ENCODE results near the gene GLS2. TPM values are rescaled to one million over a fixed set of nuclear protein-coding genes. Genes with fewer than 3 reads are reported as not detected.
"Not testable (repeated sequence)": the region's sequence is repeated elsewhere in the genome, so short reads cannot be mapped to it uniquely, and the experiment has no call there.

The GLS2 gene
- total and polyA plus RNA-seq, 9 donors, result 0.87 to 4.4 (median 1.7) TPM

GRCh38 chr12:56510786-56511185 lies 22.8 kb upstream of the GLS2 start:
- DNase-seq, result no peak
- Histone ChIP-seq H3K27me3 (no peaks in the 10 kb centered on the region), H3K36me3 (no peaks in the 10 kb centered on the region), H3K4me3 (no peak overlapping the region), H3K4me1 (ENCODE audit: insufficient read depth) (peaks cover 1% of the 10 kb centered on the region), H3K27ac (no peak overlapping the region), H3K9me3 (no peaks in the 10 kb centered on the region)
- TF ChIP-seq POLR2A (IDR thresholded peaks at IDR 0.05) (no peak), EP300 (IDR thresholded peaks at IDR 0.05) (no peak), CTCF (IDR thresholded peaks at IDR 0.05) (no peak)
- intact Hi-C loops (cut with DNase I), result loop anchor here in 2 of 4 donors (5.0 kb wide), 2 partner anchors 62 to 77 kb away; no protein-coding TSS in a partner anchor
- WGBS, 3 donors, result 89 to 90% (median 89%) methylated on average over 16 of the region's 16 CpGs

GRCh38 chr12:56499879-56500278 lies 11.9 kb upstream of the GLS2 start:
- intact Hi-C loops (cut with DNase I); H3K36me3 ChIP-seq; H3K4me3 ChIP-seq; DNase-seq; H3K9me3 ChIP-seq; H3K27ac ChIP-seq; H3K27me3 ChIP-seq; H3K4me1 ChIP-seq (ENCODE audit: insufficient read depth): not testable (repeated sequence)
- WGBS, 3 donors, result 72 to 84% (median 79%) methylated on average over 13 of the region's 13 CpGs

- H3K9me3 ChIP-seq; H3K27ac ChIP-seq; H3K36me3 ChIP-seq; H3K27me3 ChIP-seq; intact Hi-C loops (cut with DNase I); H3K4me3 ChIP-seq; H3K4me1 ChIP-seq (ENCODE audit: insufficient read depth); DNase-seq: not testable (repeated sequence)
- WGBS, 3 donors, result 55 to 69% (median 68%) methylated on average over 9 of the region's 9 CpGs
These were observed 11.5 kb upstream of the GLS2 start for GRCh38 chr12:56499452-56499851.

- H3K4me3 ChIP-seq; intact Hi-C loops (cut with DNase I); H3K9me3 ChIP-seq; H3K27me3 ChIP-seq; H3K27ac ChIP-seq; H3K4me1 ChIP-seq (ENCODE audit: insufficient read depth); DNase-seq; H3K36me3 ChIP-seq: not testable (repeated sequence)
- WGBS, 3 donors, result 78 to 88% (median 83%) methylated on average over 14 of the region's 14 CpGs
These were observed 10.4 kb upstream of the GLS2 start for GRCh38 chr12:56498126-56498902.

- H3K4me3 ChIP-seq; H3K27me3 ChIP-seq; H3K27ac ChIP-seq; H3K9me3 ChIP-seq; H3K4me1 ChIP-seq (ENCODE audit: insufficient read depth); H3K36me3 ChIP-seq; intact Hi-C loops (cut with DNase I): not testable (repeated sequence)
- WGBS, 3 donors, result 2 to 18% (median 3%) methylated on average over 16 to 17 of the region's 17 CpGs
- peak; percentile 55 to 75 (median 61) for DNase-seq
These were observed 8.7 kb upstream of the GLS2 start for GRCh38 chr12:56496704-56497103.

- DNase-seq; H3K27me3 ChIP-seq; intact Hi-C loops (cut with DNase I); H3K9me3 ChIP-seq; H3K27ac ChIP-seq; H3K4me3 ChIP-seq; H3K4me1 ChIP-seq (ENCODE audit: insufficient read depth); H3K36me3 ChIP-seq: not testable (repeated sequence)
- WGBS, 3 donors, result 91 to 96% (median 95%) methylated on average over 16 to 27 of the region's 27 CpGs
These were observed 6.5 kb upstream of the GLS2 start for GRCh38 chr12:56494481-56494880.

GRCh38 chr12:56494106-56494415 lies 6.1 kb upstream of the GLS2 start:
- H3K27me3 ChIP-seq; H3K4me1 ChIP-seq (ENCODE audit: insufficient read depth); intact Hi-C loops (cut with DNase I); H3K36me3 ChIP-seq; H3K4me3 ChIP-seq; DNase-seq; H3K27ac ChIP-seq; H3K9me3 ChIP-seq: not testable (repeated sequence)
- 91 to 96% (median 93%) methylated on average over 4 to 15 of the region's 15 CpGs for WGBS, 3 donors

- DNase-seq; intact Hi-C loops (cut with DNase I); H3K27ac ChIP-seq; H3K4me3 ChIP-seq; H3K9me3 ChIP-seq; H3K27me3 ChIP-seq; H3K36me3 ChIP-seq; H3K4me1 ChIP-seq (ENCODE audit: insufficient read depth): not testable (repeated sequence)
- 87 to 93% (median 88%) methylated on average over 20 to 31 of the region's 31 CpGs for WGBS, 3 donors
These were observed 5.6 kb upstream of the GLS2 start for GRCh38 chr12:56493409-56494105.

Data from ovary (tissue), 9 donors.